Tibial nerve (tissue), 3 donors: Measurements from ENCODE around the gene CARMIL1.

Experiments used
- CTCF ChIP-seq, 5 experiments: fragments of 200-600 bp in 3 of 5; fragments of 450-650 bp in 2 of 5; sonication (generic) in 3 of 5; IDR thresholded peaks; one replicate each; pipeline ENCODE4 v1.5.1; 2016 to 2019; ENCODE audit warnings: antibody characterized with exemption in 5 of 5, mild to moderate bottlenecking in 3 of 5, moderate library complexity in 2 of 5
- POLR2A ChIP-seq, 2 donors: fragments of 450-650 bp; IDR thresholded peaks; one replicate each; pipeline ENCODE4 v1.6.1; 2017; ENCODE audit warnings: antibody characterized with exemption in 2 of 2, mild to moderate bottlenecking in 2 of 2, moderate library complexity in 2 of 2

- no peak for TF ChIP-seq POLR2A (IDR thresholded peaks at IDR 0.05)
- no peak for TF ChIP-seq CTCF (IDR thresholded peaks at IDR 0.05)
Observed at GRCh38 chr6:25259756-25260155, 19.4 kb upstream of the CARMIL1 start.
